ENCODE results near the gene SZT2. TPM values are rescaled to one million over a fixed set of nuclear protein-coding genes. Genes with fewer than 3 reads are reported as not detected.
A peak's percentile ranks its signal among the peaks of the same experiment; 100 is the strongest.

Gene SZT2
- total RNA-seq, result 10 to 100 TPM; 53.4 to 59.3 TPM

DNA sequence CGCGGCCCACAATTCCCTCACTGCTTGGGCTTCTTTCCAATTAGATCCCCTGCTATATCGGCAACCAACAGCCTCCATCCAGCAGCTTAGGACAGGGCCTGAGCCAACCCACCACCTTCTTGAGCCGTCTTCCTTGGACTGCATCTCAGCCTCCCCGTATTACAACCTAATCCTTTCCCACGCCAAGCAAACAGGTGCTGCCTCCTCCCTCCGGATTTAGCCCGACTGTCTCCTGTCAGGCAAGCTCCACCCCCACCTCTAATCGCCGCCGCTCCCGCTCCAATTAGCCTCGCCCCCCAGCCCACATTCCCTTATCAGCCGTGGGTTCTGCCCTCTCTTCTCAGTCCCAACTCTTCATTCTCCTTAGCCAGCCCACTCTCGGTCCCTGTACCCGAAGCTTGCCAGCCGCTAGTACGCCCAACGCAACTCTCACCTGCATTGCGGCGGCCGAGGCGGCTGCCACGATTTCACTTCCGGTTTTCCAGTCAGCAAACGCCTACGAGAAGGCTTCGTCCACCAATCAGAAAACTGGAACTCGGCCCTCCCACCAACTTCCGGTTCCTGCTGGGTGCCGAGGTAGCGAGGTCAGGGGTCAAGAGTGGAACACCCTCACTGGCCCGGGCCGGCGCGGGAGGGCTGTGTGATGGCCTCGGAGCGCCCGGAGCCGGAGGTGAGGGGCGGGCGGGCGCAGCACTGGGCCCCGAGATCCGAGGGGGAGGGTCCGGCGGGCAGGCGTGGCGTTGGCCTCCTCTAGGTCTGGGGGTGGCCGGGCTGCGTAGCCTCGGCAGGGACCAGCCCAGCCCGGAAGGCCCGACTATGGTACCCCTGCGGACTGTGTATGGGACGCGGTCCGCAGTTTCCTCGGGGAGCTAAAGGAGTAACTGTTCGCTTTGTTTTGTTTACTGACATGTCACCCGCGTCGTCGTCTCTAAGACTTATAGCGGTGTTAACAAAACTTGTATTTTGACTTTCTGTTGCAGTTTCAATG is at the start of gene SZT2, which contains the start of gene MED8:
Gene SZT2 (plus strand): TSS at position 574 of the 988 bp plus-strand sequence. CDS start 70 bp downstream, at position 644.
Gene MED8 (minus strand): TSS at position 475 of the 988 bp plus-strand sequence. CDS start 36 bp downstream, at position 439.
- Mint-ChIP-seq H3K27ac (peak within 1 kb of the TSS; percentile 99), H3K36me3 (ENCODE audit: low read depth) (peaks cover 56% of the 10 kb centered on the region), H3K4me3 (peak within 1 kb of the TSS; percentile 98), H3K27me3 (no peaks in the 10 kb centered on the region), H3K4me1 (peaks cover 19% of the 10 kb centered on the region), H3K9me3 (no peaks in the 10 kb centered on the region)
- ATAC-seq (replicated peaks), result peak; percentile 99

DNA sequence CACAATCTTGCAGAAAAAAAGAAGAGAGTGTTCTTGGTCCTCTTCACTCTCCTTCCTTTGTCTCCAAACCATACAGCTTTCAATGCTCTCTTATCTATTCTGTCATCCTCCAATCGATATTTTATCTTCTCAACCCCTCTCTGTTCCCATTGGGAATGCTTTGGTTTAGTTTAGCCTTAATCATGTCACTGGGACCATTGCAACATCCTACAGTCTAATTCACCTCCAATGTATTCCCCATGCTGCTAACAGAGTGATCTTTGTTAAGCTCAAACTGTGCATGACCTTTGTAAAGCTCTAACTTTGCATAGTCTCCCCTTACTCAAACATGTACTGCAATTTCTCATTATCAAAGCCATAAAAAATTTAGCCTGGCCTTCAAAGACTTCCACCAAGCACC is 49.1 kb upstream of the SZT2 start:
- Mint-ChIP-seq H3K27me3 (no peaks in the 10 kb centered on the region), H3K36me3 (ENCODE audit: low read depth) (no peaks in the 10 kb centered on the region), H3K4me1 (peaks cover 4% of the 10 kb centered on the region), H3K4me3 (no peak overlapping the region), H3K27ac (no peak overlapping the region), H3K9me3 (no peaks in the 10 kb centered on the region)
- no peak for ATAC-seq (replicated peaks)

DNA sequence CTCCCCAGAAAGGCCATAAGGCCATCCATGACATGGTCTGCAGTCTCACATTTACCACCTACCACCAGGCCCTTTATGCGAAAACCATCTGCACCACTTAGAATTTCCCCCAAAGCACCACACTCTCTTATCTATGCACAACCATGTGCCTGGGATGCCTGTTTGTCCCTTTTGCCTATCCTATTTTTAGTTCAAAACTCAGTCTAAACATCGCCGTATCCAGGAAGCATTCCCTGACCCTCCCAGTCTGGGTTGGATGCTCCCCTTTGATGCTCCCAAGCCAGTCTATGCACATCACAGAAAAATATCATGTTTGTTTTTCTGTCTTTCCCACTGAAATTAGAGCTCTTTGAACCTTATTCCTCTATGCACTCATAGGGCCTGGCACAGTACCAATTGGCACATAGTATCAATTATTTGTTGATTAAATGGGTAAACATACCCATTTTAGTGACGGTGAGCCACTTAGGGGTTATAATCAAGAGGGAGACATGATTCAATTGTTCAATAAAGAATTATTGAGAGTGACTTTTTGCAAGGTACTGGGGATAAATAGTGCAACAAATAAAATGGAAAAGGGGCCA is 45.3 kb upstream of the SZT2 start:
- no peaks in the 10 kb centered on the region for H3K27me3 Mint-ChIP-seq

DNA sequence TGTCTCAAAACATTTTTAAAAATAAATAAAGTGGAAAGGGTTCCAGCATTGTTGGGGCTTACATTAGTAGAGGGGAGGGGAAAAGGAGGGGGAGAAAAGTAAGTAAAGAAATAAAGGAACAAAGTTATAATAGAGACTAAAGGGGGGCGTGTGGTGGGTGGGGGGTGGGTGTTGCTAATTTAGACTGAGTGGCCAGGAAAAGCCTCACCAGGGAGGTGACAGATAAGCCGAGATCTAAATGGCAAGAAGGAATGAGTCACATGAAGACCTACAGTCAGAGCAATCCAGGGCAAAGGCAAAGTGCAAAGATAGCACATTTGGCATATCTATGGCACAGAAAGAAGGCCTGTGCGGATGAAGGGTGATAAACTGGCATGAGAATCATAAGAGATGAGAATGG is 44.6 kb upstream of the SZT2 start:
- Mint-ChIP-seq H3K27me3 (no peaks in the 10 kb centered on the region), H3K36me3 (ENCODE audit: low read depth) (no peaks in the 10 kb centered on the region), H3K4me1 (peaks cover 11% of the 10 kb centered on the region), H3K9me3 (no peaks in the 10 kb centered on the region), H3K4me3 (no peak overlapping the region), H3K27ac (peak overlapping the region; percentile 18)
- ATAC-seq (replicated peaks), result no peak

More for the DNA sequence above, 45.3 kb upstream of the SZT2 start:
- no peaks in the 10 kb centered on the region for H3K36me3 Mint-ChIP-seq (ENCODE audit: low read depth)
- no peak overlapping the region for H3K27ac Mint-ChIP-seq
- peaks cover 5% of the 10 kb centered on the region for H3K4me1 Mint-ChIP-seq
- no peak for ATAC-seq (replicated peaks)
- H3K4me3 Mint-ChIP-seq, result no peak overlapping the region
- H3K9me3 Mint-ChIP-seq, result no peaks in the 10 kb centered on the region

DNA sequence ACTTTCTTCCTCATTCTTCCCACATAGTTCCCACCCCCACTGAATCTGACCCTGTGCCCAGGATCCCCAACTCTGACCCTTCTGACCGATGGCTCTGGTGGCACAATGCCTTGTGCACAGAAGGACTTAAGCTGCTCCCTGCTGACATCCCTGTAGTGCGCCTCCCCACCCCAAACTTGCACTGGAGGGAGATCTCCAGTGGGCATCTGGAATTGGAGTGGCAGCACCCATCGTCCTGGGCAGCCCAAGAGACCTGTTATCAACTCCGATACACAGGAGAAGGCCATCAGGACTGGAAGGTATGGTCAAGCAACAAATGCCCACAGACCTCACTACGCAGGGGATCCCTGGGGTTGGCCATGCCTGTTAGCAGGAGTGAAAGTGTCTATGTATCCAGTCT is 43.1 kb upstream of the SZT2 start:
- Mint-ChIP-seq H3K36me3 (ENCODE audit: low read depth) (no peaks in the 10 kb centered on the region), H3K27me3 (no peaks in the 10 kb centered on the region), H3K4me1 (peaks cover 11% of the 10 kb centered on the region), H3K9me3 (no peaks in the 10 kb centered on the region), H3K27ac (no peak overlapping the region), H3K4me3 (no peak overlapping the region)
- no peak for ATAC-seq (replicated peaks)

DNA sequence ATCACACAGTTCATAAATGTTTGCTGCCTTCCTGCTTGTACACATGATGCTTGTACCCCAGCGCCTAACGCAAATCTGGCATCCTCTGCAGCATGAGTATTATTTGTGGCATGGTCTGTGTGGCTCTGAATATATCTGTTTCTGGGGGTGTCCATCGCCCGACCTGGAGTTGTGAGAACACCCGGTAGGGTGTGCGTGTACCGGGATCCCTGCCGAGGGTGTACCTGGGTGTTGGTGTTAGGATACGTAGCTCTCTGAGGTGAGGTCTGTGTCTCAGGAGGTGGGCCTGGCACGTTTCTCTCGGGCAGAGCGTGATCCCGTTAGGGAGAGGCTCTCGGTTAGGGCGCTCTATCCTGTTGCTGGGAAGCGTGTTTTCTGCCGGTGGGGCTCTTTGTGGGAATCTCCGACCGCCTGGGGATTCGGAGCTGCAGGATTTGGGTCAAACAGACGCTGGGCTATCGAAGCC is 41.3 kb upstream of the SZT2 start:
- Mint-ChIP-seq H3K27ac (no peak overlapping the region), H3K4me1 (peaks cover 11% of the 10 kb centered on the region), H3K9me3 (no peaks in the 10 kb centered on the region), H3K4me3 (peak overlapping the region; percentile 74), H3K36me3 (ENCODE audit: low read depth) (no peaks in the 10 kb centered on the region), H3K27me3 (no peaks in the 10 kb centered on the region)
- no peak for ATAC-seq (replicated peaks)

DNA sequence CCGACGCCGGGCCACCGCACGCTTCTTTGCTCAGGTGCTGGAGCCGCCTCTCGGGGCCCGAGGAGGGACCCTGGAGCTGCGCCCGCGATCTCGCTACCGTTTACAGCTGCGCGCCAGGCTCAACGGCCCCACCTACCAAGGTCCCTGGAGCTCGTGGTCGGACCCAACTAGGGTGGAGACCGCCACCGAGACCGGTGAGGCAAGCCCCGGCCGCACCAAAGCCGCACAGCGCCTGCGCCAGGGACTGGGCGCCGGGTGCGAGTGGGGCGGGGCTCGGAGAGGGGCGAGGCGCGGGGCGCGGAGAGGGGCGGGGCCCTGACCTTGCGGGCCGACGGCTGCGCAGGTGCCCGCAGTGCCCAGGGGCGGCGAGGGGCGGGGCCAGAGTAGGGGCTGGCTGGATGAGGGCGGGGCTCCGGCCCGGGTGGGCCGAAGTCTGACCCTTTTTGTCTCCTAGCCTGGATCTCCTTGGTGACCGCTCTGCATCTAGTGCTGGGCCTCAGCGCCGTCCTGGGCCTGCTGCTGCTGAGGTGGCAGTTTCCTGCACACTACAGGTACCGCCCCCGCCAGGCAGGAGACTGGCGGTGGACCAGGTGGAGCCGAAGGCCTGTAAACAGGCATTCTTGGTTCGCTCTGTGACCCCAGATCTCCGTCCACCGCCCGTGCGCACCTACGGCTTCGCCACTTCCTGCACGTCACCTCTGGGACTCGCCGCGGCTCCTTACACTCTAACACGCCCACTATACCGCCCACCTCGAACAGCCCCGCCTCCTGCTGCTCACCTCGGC is 40.7 kb upstream of the SZT2 start:
- Mint-ChIP-seq H3K27ac (peak overlapping the region; percentile 85), H3K27me3 (no peaks in the 10 kb centered on the region), H3K36me3 (ENCODE audit: low read depth) (no peaks in the 10 kb centered on the region), H3K9me3 (no peaks in the 10 kb centered on the region), H3K4me1 (peaks cover 11% of the 10 kb centered on the region), H3K4me3 (peak overlapping the region; percentile 74)
- peak; percentile 89 for ATAC-seq (replicated peaks)

DNA sequence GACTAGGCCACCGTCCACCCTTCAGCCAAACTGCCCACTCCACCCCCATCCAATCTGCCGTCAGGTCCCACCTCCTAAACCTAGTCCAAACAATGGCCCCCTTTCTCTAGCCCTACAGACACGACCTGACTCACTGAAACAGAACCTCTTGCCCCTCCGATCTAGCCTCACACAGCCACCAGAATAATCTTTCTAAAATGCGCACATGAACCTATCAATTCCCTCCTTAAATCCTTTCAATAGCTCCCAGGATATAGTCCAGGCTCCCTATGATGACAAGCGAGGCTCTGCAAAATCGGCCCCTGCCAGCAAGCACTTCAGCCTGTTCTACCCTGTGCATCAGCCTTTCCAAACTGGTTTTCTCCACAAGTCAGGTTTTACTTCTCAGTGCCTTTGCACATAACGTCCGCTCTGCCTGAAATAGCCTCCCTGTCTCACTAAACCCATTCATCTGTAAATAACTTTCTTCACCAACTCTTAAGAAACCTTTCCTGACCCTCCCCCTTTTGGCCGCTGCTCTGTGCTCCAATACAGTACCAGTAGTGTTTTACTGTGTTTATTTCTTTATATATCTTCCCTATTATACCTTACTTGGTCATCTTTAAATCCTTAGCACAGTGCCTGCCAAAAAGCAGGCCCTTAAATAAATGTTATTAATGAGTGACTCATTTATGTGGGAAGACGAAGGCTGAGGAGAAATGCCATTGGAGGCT is 39.9 kb upstream of the SZT2 start:
- Mint-ChIP-seq H3K9me3 (no peaks in the 10 kb centered on the region), H3K4me1 (peaks cover 11% of the 10 kb centered on the region)
- ATAC-seq (replicated peaks), result no peak

DNA sequence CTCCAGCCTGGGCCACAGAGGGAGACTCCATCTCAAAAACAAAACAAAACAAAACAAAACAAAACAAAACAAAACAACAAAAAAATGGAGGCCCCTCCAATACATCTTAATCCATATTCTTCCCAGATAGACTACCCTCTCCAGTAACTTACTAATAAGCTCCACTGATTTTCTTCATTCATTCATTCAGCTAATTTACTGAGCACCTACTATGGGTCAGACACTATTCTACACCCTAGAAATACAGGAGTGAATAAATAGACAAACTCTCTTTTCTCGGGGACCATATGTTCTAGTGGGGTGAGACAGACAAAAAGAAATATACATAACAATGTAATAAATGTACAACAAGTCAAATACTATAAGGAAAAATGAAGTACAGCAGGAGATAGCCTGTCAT is 38.7 kb upstream of the SZT2 start:
- H3K4me3 Mint-ChIP-seq, result no peak overlapping the region
- H3K27ac Mint-ChIP-seq, result peak overlapping the region; percentile 39
- H3K27me3 Mint-ChIP-seq, result no peaks in the 10 kb centered on the region
- H3K4me1 Mint-ChIP-seq, result peaks cover 7% of the 10 kb centered on the region
- H3K36me3 Mint-ChIP-seq (ENCODE audit: low read depth), result no peaks in the 10 kb centered on the region
- H3K9me3 Mint-ChIP-seq, result no peaks in the 10 kb centered on the region
- ATAC-seq (replicated peaks), result no peak

More for the DNA sequence above, 39.9 kb upstream of the SZT2 start:
- Mint-ChIP-seq H3K36me3 (ENCODE audit: low read depth) (no peaks in the 10 kb centered on the region), H3K4me3 (peak overlapping the region; percentile 74), H3K27me3 (no peaks in the 10 kb centered on the region), H3K27ac (peak overlapping the region; percentile 85)

DNA sequence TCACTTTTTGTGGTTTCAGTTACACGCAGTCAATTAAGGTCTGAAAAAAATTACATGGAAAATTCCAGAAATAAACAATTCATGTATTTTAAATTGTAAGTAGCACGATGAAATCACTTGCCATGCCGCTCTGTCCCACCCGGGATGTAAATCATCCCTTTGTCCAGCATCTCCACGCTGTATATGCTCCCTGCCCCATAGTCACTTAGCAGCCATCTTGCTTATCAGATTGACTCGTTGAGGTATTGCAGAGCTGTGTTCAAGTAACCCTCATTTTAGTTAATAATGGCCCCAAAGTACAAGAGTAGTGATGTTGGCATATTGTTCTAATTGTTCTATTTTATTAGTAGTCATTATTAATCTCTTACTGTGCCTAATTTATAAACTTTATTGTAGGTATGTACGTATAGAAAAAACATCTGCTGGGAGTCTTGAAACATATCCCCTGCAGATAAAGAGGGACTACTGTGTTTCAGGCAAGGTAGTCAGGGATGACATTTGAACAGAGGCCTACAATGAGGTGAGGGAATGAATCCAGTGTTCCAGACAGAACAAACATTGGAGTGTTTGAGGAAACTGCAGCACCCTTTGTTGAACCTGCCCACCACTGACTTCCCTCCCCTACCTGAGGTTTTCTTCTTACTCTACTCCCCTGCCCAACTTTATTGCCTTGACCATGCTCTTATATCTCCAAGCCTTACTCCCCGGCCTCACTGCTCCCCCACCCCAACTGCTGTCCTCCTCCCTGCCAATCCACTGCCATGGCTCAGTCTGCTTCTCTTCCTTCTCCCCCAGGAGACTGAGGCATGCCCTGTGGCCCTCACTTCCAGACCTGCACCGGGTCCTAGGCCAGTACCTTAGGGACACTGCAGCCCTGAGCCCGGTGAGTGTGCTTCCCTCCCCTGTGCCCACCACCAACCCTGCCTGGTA is 38.0 kb upstream of the SZT2 start:
- no peak overlapping the region for H3K4me3 Mint-ChIP-seq
- H3K27ac Mint-ChIP-seq, result peak overlapping the region; percentile 39
- peaks cover 7% of the 10 kb centered on the region for H3K4me1 Mint-ChIP-seq
- no peak for ATAC-seq (replicated peaks)
- H3K27me3 Mint-ChIP-seq, result no peaks in the 10 kb centered on the region
- no peaks in the 10 kb centered on the region for H3K9me3 Mint-ChIP-seq
- H3K36me3 Mint-ChIP-seq (ENCODE audit: low read depth), result no peaks in the 10 kb centered on the region

DNA sequence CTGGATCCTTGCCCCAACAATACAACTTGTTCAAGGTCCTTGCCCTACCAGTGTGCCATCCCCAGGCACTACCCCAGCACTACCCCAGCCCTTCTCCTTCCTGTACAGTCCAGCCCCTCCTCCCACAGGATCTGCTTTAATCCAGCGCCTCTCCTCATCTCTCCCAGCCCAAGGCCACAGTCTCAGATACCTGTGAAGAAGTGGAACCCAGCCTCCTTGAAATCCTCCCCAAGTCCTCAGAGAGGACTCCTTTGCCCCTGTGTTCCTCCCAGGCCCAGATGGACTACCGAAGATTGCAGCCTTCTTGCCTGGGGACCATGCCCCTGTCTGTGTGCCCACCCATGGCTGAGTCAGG is 37.4 kb upstream of the SZT2 start:
- H3K27me3 Mint-ChIP-seq, result no peaks in the 10 kb centered on the region

DNA sequence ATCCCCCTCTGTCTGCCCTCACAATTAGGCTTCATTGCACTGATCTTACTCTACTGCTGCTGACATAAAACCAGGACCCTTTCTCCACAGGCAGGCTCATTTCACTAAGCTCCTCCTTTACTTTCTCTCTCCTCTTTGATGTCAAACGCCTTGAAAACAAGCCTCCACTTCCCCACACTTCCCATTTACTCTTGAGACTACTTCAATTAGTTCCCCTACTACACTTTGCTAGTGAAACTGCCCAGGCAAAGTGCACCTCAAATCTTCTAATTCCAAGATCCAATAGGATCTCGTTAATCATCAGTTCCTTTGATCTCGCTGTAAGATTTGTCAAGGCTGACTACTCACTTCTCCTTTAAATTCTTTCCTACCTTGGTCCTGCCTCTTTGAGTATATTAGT is 36.8 kb upstream of the SZT2 start:
- no peak overlapping the region for H3K4me3 Mint-ChIP-seq
- H3K36me3 Mint-ChIP-seq (ENCODE audit: low read depth), result no peaks in the 10 kb centered on the region
- no peaks in the 10 kb centered on the region for H3K27me3 Mint-ChIP-seq
- peak overlapping the region; percentile 7 for H3K27ac Mint-ChIP-seq
- no peaks in the 10 kb centered on the region for H3K9me3 Mint-ChIP-seq
- H3K4me1 Mint-ChIP-seq, result peaks cover 7% of the 10 kb centered on the region
- no peak for ATAC-seq (replicated peaks)

More for the DNA sequence above, 37.4 kb upstream of the SZT2 start:
- Mint-ChIP-seq H3K36me3 (ENCODE audit: low read depth) (no peaks in the 10 kb centered on the region), H3K27ac (peak overlapping the region; percentile 7), H3K9me3 (no peaks in the 10 kb centered on the region), H3K4me3 (no peak overlapping the region), H3K4me1 (peaks cover 7% of the 10 kb centered on the region)
- no peak for ATAC-seq (replicated peaks)

DNA sequence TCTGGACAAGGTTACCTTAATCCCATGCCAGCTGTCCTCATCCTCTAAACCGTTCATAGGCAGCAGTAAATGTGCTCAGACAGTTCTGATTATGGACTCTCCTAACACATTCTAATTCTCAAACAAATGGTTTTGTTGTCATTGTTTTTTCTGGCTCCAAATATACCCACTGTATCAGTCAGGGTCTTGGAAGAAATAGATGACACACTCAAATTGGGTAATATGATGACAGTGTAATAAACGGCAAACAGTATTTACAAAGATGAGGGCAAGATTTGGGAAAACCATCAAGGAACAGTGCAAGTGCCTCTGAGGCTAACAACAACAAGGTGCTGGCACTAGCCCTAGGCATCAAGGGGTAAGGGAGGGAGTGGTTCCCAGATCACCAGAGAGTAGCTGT is 35.2 kb upstream of the SZT2 start:
- Mint-ChIP-seq H3K27ac (no peak overlapping the region), H3K9me3 (no peaks in the 10 kb centered on the region), H3K27me3 (no peaks in the 10 kb centered on the region), H3K36me3 (ENCODE audit: low read depth) (peaks cover 2% of the 10 kb centered on the region), H3K4me1 (peaks cover 5% of the 10 kb centered on the region), H3K4me3 (no peak overlapping the region)
- ATAC-seq (replicated peaks), result no peak

Data from activated T-helper 17 cell treated with anti-CD3 and anti-CD28 coated beads, Interleukin-2, amount 50 U/mL, for 72 hours (primary cell).